ENCODE data around the gene PROKR2.

PROKR2 gene

GRCh38 chr20:5282561-5282960, 34.2 kb downstream of the PROKR2 start:
- no peak for DNase-seq (ENCODE audit: low read depth in 2 of 2)

GRCh38 chr20:5279661-5280060, 37.1 kb downstream of the PROKR2 start:
- DNase-seq (ENCODE audit: low read depth in 2 of 2): no peak

GRCh38 chr20:5272268-5272667, 44.5 kb downstream of the PROKR2 start:
- DNase-seq (ENCODE audit: low read depth in 2 of 2): no peak

GRCh38 chr20:5270603-5271002, 46.2 kb downstream of the PROKR2 start:
- no peak for DNase-seq (ENCODE audit: low read depth in 2 of 2)

- DNase-seq (ENCODE audit: low read depth in 2 of 2): no peak
These were observed 48.3 kb downstream of the PROKR2 start for GRCh38 chr20:5268449-5268848.

GRCh38 chr20:5267092-5267491, 49.7 kb downstream of the PROKR2 start:
- no peak for DNase-seq (ENCODE audit: low read depth in 2 of 2)
